Coronary artery (tissue), 2 donors: ENCODE results near the gene ZC3H8.
A peak's percentile ranks its signal among the peaks of the same experiment; 100 is the strongest.

Source experiments
- DNase-seq: peaks from one replicate; pipeline ENCODE4 v3.0.0-alpha.2; 2017; ENCODE audit warnings: low spot score
- H3K27ac ChIP-seq, 2 donors: fragments of 200-600 bp; sonication (generic); one replicate each; pipeline ENCODE4 v1.5.1; 2016 to 2019
- H3K4me3 ChIP-seq: fragments of 200-600 bp; sonication (generic); 2 replicates; pipeline ENCODE4 v1.5.1; 2016; ENCODE audit warnings: mild to moderate bottlenecking, moderate library complexity
- TF ChIP-seq, protein P1 (sequence below): fragments of 200-600 bp; sonication (generic); IDR thresholded peaks from one replicate; pipeline ENCODE4 v1.5.1; 2019; ENCODE audit warnings: antibody characterized with exemption

ZC3H8 gene

DNA sequence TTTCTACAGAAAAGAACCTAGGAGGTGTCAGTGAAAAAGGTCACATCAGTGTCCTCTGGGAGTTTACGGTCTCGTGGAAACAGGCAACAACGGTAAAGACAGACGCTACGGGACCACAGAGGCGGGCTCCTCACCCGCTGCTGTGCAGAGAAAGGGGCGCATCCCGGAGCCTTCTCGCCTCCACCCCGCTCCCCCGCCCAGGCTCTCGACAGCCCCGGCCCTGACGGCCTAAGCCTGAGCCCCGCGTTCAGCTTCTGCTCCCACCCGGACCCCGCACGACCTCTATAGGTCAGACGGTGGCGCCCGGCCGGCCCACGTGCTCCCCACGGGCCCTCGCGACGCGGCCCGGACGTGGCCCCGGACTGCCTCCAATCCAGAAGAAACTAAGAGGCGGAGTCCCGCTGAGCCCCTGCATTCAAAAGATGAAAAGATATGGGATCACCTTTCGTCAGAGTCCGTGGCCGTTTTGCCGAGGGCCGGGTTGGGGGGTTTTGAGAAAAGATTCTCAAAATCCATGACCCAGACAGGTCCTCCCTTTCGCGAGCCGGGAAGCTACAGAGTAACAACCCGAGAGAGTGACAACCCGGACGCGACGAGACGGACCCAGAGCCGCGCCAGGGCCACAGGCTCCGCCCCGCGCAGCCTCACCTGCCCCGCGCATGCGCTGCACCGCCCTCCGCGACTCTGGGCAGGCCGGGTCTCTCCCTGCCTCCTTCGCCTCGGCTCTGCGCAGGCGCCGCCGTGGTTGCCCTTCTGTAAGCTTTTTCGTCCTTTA, at the start of gene ZC3H8:
Gene ZC3H8, minus strand, starts transcription at position 577 of the 775 bp plus-strand sequence. Its CDS starts 61 bp downstream, at position 516.
- H3K27ac ChIP-seq = peak within 1 kb of the TSS; percentile 75 to 76
- peak; percentile 94 for DNase-seq
- H3K4me3 ChIP-seq = peak within 1 kb of the TSS; percentile 88
- TF ChIP-seq, protein P1, sequence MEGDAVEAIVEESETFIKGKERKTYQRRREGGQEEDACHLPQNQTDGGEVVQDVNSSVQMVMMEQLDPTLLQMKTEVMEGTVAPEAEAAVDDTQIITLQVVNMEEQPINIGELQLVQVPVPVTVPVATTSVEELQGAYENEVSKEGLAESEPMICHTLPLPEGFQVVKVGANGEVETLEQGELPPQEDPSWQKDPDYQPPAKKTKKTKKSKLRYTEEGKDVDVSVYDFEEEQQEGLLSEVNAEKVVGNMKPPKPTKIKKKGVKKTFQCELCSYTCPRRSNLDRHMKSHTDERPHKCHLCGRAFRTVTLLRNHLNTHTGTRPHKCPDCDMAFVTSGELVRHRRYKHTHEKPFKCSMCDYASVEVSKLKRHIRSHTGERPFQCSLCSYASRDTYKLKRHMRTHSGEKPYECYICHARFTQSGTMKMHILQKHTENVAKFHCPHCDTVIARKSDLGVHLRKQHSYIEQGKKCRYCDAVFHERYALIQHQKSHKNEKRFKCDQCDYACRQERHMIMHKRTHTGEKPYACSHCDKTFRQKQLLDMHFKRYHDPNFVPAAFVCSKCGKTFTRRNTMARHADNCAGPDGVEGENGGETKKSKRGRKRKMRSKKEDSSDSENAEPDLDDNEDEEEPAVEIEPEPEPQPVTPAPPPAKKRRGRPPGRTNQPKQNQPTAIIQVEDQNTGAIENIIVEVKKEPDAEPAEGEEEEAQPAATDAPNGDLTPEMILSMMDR = no peak

DNA sequence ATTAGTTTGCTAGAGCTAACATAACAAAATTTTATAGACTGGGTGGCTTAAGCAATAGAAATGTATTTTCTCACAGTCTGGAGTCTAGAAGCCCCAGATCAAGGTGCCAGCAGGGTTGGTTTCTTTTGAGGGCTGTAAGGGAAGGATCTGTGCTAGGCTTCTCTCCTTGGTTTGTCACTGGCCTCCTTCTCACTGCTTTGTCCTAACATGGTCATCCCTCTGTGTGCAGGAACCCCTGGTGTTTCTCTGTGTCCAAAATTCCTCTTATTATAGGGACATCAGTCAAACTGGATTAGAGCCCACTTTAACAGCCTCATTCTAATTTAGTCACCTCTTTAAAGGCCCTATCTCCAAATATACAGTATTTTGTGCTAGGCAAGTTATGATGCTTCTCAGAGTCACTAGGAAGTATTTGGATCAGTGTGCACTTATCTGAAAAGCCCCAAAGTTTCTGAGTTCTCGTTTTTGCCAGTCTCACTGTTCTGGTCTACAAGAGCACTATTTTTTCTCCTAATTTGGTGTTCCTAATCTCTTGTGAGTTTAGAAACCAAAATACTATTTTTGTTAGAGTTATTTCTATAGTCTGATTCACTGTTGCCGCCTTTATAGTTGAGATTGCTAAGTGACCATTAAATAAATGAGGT, 49.6 kb upstream of the ZC3H8 start:
- H3K27ac ChIP-seq = peak overlapping the region; percentile 65 to 80
- TF ChIP-seq, protein P1 = no peak
- no peak overlapping the region for H3K4me3 ChIP-seq
- DNase-seq = no peak

DNA sequence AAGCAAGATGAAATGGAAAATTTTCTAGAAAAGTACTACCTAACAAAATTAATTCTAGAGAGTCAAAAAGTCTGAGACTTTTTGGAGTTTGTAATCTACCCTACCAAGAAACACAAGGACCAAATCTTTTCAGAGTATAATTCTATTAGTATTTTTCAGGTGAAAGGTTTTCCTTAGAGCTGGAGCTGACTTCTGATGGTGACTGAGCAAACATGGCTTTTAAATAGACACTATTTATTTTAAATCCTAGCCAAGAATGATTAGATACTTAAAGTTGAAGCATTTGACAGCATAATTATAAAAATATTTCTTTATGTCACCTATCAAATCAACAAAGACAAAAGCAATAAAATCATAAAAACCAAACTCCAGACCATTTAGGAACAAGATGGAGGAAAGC, 47.1 kb upstream of the ZC3H8 start:
- H3K4me3 ChIP-seq = no peak overlapping the region
- TF ChIP-seq, protein P1 = no peak
- no peak for DNase-seq
- peak overlapping the region; percentile 1 to 65 for H3K27ac ChIP-seq

DNA sequence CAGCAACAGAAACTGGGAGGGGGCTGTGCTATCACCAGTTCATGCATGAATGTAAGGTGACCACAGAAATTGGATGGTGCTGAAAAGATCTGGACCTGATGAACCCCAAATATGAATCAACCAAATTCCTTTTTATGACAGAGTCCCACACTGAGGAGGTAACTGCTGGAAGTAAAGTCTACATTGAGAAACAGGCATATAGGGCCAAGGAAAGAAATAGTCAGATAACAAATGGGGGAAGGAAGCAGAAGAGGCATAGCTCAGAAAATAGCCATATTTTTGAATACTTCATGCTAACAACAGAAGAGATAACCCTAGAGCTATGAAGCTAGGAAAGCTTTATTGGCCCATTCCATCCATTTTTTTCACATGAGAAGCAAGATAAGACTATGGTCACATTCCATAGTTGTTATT, 46.3 kb upstream of the ZC3H8 start:
- Histone ChIP-seq H3K27ac (peak overlapping the region; percentile 42 to 69), H3K4me3 (no peak overlapping the region)
- TF ChIP-seq, protein P1 = no peak
- DNase-seq = no peak

DNA sequence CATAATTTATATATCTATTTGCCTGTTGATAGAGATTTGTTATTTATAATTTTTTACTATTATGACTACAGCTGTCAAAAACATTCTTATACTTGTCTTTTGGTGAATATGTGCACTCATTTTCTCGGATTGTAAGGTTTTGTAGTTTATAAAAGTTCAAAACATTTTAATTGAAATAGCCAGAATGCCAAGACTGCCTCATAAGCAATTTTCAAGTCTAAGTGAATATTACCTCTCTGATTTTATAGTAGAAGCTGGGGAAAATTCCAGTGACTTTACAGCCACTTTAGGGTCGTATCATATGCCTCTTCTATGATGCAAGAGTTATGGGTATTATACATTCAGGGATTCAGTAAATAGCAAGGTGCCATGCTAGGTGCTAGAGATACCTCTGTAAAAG, 41.6 kb upstream of the ZC3H8 start:
- TF ChIP-seq, protein P1 = no peak
- DNase-seq = no peak
- peak overlapping the region; percentile 6 for H3K4me3 ChIP-seq
- no peak overlapping the region for H3K27ac ChIP-seq

DNA sequence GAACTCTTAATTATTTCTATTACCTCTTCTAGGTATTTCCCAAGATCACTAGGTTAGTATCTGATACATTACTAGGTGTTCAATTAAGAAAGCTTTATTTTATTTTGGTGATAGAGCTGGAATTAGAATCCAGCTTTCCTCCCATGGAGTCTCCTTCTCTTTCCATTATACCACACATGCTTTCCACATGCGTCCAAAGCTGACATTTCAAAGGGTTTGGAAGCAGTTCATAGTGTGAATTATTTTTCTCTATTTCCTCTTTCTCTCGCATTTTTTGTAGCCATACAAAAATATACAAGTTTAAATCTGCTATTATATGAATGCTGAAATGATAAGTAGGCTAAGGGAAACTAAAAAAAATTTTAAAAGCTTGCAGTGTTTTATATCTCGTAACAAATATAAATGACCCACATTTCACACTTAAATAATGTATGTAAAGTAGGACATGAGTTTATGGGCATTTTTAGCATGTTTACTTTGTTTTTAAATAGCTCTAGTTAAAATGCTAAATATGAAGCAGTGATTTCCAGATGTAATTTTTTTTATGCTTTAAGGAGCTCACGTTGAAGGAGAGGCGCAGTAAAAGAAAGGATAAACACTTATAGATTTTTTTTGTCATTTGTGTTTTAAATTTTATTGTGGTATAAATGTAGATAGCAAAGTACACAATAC, 40.7 kb upstream of the ZC3H8 start:
- H3K4me3 ChIP-seq = no peak overlapping the region
- H3K27ac ChIP-seq = no peak overlapping the region
- TF ChIP-seq, protein P1 = no peak
- no peak for DNase-seq
